Type B pancreatic cell (in vitro differentiated cells): ENCODE measurements around the gene BRD7. TPM values are rescaled to one million over a fixed set of nuclear protein-coding genes. Genes with fewer than 3 reads are reported as not detected.

Experiments
- DNase-seq: peaks from one replicate; pipeline ENCODE4 v3.0.0; 2021; ENCODE audit warnings: mixed read lengths; ENCODE audit not compliant: unreplicated experiment; ENCODE audit errors: extremely low spot score
- H3K27ac Mint-ChIP-seq: 2 replicates; pipeline ENCODE4 v1.8.0; 2021; ENCODE audit warnings: mild to moderate bottlenecking, mixed read lengths
- H3K27me3 Mint-ChIP-seq: 2 replicates; pipeline ENCODE4 v1.8.0; 2021; ENCODE audit warnings: mixed read lengths
- H3K36me3 Mint-ChIP-seq: 2 replicates; pipeline ENCODE4 v1.8.0; 2021; ENCODE audit warnings: mixed read lengths
- H3K4me1 Mint-ChIP-seq: one replicate; pipeline ENCODE4 v1.8.0; 2021; ENCODE audit warnings: mixed read lengths; ENCODE audit not compliant: unreplicated experiment
- H3K4me3 Mint-ChIP-seq: 2 replicates; pipeline ENCODE4 v1.8.0; 2021; ENCODE audit warnings: mild to moderate bottlenecking, mixed read lengths
- H3K9me3 Mint-ChIP-seq: 2 replicates; pipeline ENCODE4 v1.8.0; 2021; ENCODE audit warnings: mixed read lengths
- long read RNA-seq: library from polyadenylated mRNA; unstranded; transcript quantifications from one replicate; pipeline ENCODE4 v2.0.0, GENCODE V29; 2020
- total RNA-seq: library from RNA; stranded (reverse); gene quantifications from 2 replicates; pipeline ENCODE4 v1.2.1, GENCODE V29; 2021; ENCODE audit warnings: low replicate concordance
- TF ChIP-seq, protein P1 (sequence below): fragments of 200-600 bp; sonication (generic); conservative IDR thresholded peaks from 2 replicates; pipeline ENCODE4 v1.5.0; 2021; ENCODE audit warnings: antibody characterized with exemption, mild to moderate bottlenecking

The BRD7 gene
- total RNA-seq: 88.6 and 98.2 TPM in 2 replicates
- long read RNA-seq, full-length matches to known transcripts: 5 of 13 reads
- long read RNA-seq, partial matches to known transcripts: 6 of 13 reads
- long read RNA-seq, other reads (novel, unspliced or antisense): 2 of 13 reads

DNA sequence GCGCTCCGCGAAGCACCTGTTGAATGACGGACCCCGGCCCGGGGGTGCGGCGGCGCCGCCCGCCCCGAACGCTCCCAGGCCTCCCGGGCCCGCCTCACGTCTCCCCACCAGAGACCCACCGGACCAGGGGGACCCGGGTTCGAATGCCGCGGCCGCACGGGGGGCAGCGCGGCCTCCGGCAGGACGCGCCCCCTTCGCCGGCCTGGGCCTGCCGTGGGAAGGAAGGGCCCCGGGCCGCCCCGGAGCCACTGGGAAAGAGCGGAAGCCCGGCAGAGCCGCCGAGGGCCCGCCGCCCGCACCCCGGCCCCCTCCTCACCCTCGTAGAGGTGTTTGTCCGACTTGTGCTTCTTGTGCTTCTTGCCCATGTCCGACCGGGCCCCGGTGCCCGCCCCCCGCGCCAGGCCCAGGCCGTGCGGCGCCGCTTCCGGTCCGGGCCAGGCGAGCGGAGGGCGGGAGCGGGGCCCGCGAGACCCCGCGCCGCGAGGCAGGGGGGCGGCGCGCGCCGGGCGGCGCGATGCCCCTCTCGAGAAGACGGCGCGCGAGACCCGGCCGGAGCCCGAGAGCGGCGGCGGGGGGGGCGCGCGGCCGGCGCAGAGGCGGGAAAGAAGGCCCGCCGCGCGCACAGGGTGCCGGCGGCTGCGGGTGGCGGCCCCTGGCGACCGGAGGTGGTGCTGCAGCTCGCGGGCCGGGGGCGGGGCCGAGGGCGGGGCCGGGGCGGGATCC is at the start of gene BRD7:
TSS of gene BRD7 (minus strand) at position 579 of the 723 bp plus-strand sequence. CDS start at position 365, 214 bp downstream.
- H3K4me1 Mint-ChIP-seq: peaks cover 49% of the 10 kb centered on the region
- peak within 1 kb of the TSS; percentile 86 for H3K27ac Mint-ChIP-seq
- peak; percentile 82 for DNase-seq
- TF ChIP-seq, protein P1, sequence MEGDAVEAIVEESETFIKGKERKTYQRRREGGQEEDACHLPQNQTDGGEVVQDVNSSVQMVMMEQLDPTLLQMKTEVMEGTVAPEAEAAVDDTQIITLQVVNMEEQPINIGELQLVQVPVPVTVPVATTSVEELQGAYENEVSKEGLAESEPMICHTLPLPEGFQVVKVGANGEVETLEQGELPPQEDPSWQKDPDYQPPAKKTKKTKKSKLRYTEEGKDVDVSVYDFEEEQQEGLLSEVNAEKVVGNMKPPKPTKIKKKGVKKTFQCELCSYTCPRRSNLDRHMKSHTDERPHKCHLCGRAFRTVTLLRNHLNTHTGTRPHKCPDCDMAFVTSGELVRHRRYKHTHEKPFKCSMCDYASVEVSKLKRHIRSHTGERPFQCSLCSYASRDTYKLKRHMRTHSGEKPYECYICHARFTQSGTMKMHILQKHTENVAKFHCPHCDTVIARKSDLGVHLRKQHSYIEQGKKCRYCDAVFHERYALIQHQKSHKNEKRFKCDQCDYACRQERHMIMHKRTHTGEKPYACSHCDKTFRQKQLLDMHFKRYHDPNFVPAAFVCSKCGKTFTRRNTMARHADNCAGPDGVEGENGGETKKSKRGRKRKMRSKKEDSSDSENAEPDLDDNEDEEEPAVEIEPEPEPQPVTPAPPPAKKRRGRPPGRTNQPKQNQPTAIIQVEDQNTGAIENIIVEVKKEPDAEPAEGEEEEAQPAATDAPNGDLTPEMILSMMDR: peak; percentile 70
- no peaks in the 10 kb centered on the region for H3K9me3 Mint-ChIP-seq
- peaks cover 22% of the 10 kb centered on the region for H3K36me3 Mint-ChIP-seq
- H3K4me3 Mint-ChIP-seq: peak within 1 kb of the TSS; percentile 95
- no peaks in the 10 kb centered on the region for H3K27me3 Mint-ChIP-seq

DNA sequence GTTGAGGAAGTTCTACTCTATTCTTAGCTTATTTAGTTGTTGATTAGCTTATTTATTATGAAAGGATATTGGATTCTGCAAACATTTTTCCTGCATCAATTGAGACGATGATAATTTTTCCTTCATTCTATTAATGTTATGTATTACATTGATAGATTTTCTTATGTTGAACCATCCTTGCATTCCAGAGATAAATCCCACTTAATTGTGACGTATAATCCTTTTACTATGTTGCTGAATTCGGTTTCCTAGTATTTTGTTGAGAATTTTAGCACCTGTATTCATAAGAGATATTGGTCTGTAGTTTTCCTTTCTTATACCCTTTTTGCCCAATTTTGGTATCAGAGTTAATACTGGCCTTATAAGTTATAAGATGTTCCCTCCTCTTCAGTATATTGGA is 47.6 kb upstream of the BRD7 start:
- TF ChIP-seq, protein P1: no peak
- Mint-ChIP-seq H3K36me3 (no peaks in the 10 kb centered on the region), H3K4me3 (no peak overlapping the region), H3K9me3 (peaks cover 18% of the 10 kb centered on the region), H3K27me3 (no peaks in the 10 kb centered on the region), H3K4me1 (no peaks in the 10 kb centered on the region), H3K27ac (no peak overlapping the region)
- DNase-seq: no peak

DNA sequence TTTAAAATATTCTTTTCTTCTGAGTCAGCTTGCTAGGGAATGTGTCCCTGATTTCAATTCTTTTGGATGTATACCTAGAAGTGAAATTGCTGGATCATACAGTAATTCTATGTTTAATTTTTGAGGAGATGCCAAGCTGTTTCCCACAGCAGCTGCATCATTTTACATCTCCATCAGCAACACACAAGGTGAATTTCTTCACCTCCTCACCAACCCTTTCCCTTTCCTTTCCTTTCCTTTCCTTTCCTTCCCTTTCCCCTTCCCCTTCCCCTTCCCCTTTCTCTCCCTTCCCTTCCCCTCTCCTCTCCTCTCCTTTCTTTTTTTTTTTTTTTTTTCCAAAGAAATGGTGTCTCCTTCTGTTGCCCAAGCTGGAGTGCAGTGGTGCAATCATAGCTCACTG is 45.4 kb upstream of the BRD7 start:
- Mint-ChIP-seq H3K27ac (no peak overlapping the region), H3K4me3 (no peak overlapping the region), H3K36me3 (peaks cover 5% of the 10 kb centered on the region), H3K9me3 (peaks cover 11% of the 10 kb centered on the region), H3K4me1 (no peaks in the 10 kb centered on the region), H3K27me3 (no peaks in the 10 kb centered on the region)
- TF ChIP-seq, protein P1: no peak
- DNase-seq: no peak

- TF ChIP-seq, protein P1: no peak
- no peaks in the 10 kb centered on the region for H3K27me3 Mint-ChIP-seq
- peaks cover 5% of the 10 kb centered on the region for H3K36me3 Mint-ChIP-seq
- H3K4me3 Mint-ChIP-seq: no peak overlapping the region
- DNase-seq: no peak
- H3K9me3 Mint-ChIP-seq: peaks cover 4% of the 10 kb centered on the region
- peaks cover 6% of the 10 kb centered on the region for H3K4me1 Mint-ChIP-seq
- H3K27ac Mint-ChIP-seq: no peak overlapping the region
These were observed 42.2 kb upstream of the BRD7 start for GRCh38 chr16:50411034-50411433.

- peaks cover 12% of the 10 kb centered on the region for H3K4me1 Mint-ChIP-seq
- no peak overlapping the region for H3K4me3 Mint-ChIP-seq
- H3K27me3 Mint-ChIP-seq: no peaks in the 10 kb centered on the region
- peaks cover 4% of the 10 kb centered on the region for H3K9me3 Mint-ChIP-seq
- TF ChIP-seq, protein P1: no peak
- peaks cover 5% of the 10 kb centered on the region for H3K36me3 Mint-ChIP-seq
- DNase-seq: no peak
- H3K27ac Mint-ChIP-seq: no peak overlapping the region
These were observed 39.3 kb upstream of the BRD7 start for GRCh38 chr16:50408001-50408561.
